K562 (cell line): ENCODE data around the gene DSCAM. TPM values are rescaled to one million over a fixed set of nuclear protein-coding genes. Genes with fewer than 3 reads are reported as not detected.

Experiments used
- EGR1 ChIP-seq: fragments of 450-650 bp; conservative IDR thresholded peaks from 2 replicates; pipeline ENCODE4 v1.6.1; 2017; ENCODE audit warnings: mild to moderate bottlenecking
- FOXJ2 ChIP-seq: fragments of 200-800 bp; sonication (Bioruptor generic); IDR thresholded peaks from 2 replicates; pipeline ENCODE4 v1.6.1; 2016; ENCODE audit warnings: missing genetic modification characterization, missing compliant biosample characterization
- HDGF ChIP-seq: fragments of 450-650 bp; IDR thresholded peaks from 2 replicates; pipeline ENCODE4 v1.6.1; 2016
- HNRNPLL ChIP-seq: fragments of 200-400 bp; formaldehyde crosslinking; IDR thresholded peaks from 2 replicates; pipeline ENCODE4 v1.6.1; 2017; ENCODE audit warnings: low read length, low read depth, mild to moderate bottlenecking; ENCODE audit not compliant: poor library complexity, severe bottlenecking
- MTF1 ChIP-seq: fragments of 250-450 bp; sonication (Bioruptor Pico); IDR thresholded peaks from 2 replicates; pipeline ENCODE4 v1.9.0; 2021; ENCODE audit warnings: moderate library complexity, mild to moderate bottlenecking, inconsistent platforms, borderline replicate concordance
- NRF1 ChIP-seq, 2 experiments: fragments of 450-650 bp; IDR thresholded peaks in 1 of 2; conservative IDR thresholded peaks in 1 of 2; 2 replicates each; pipeline ENCODE4 v1.6.1; 2014; ENCODE audit warnings: mild to moderate bottlenecking in 2 of 2
- RFX1 ChIP-seq: fragments of 450-650 bp; IDR thresholded peaks from 2 replicates; pipeline ENCODE4 v1.6.1; 2016; ENCODE audit warnings: mild to moderate bottlenecking, moderate library complexity
- TEAD4 ChIP-seq, 2 experiments: sonication (generic) in 1 of 2; formaldehyde crosslinking in 1 of 2; IDR thresholded peaks; 2 replicates each; pipeline versions ENCODE4 v1.6.1 to v1.8.0; 2012 to 2022; ENCODE audit warnings: borderline replicate concordance in 1 of 2, inconsistent platforms in 1 of 2, low read length in 1 of 2, mild to moderate bottlenecking in 1 of 2, missing genetic modification reagents in 1 of 2
- ZC3H8 ChIP-seq: fragments of 450-650 bp; IDR thresholded peaks from 2 replicates; pipeline ENCODE4 v1.6.1; 2017
- polyA plus RNA-seq, 8 experiments: library from polyadenylated mRNA; depleted of rRNA in 4 of 8; stranded (reverse) in 5 of 8; unstranded in 3 of 8; fragments of >200 nt; fragmentation: Nextera tagmentation in 2 of 8; fragmentation: Illumina TruSeq in 1 of 8; extraction: Ambion mirVana in 2 of 8; extraction: Trizol in 1 of 8; gene quantifications; 2 replicates each; pipeline versions ENCODE4 v1.2.1 to v1.2.3, GENCODE V29; 2011 to 2014; ENCODE audit warnings: inconsistent platforms in 1 of 8, missing spikeins in 1 of 8
- total RNA-seq, 7 experiments: library from RNA; depleted of rRNA in 6 of 7; stranded (reverse); fragments of >200 nt in 6 of 7; fragmentation: Illumina TruSeq in 2 of 7; extraction: Trizol in 2 of 7; gene quantifications; 2 replicates each; pipeline versions ENCODE4 v1.2.1 to v1.2.3, GENCODE V29; 2011 to 2021; ENCODE audit warnings: low replicate concordance in 1 of 7
- TF ChIP-seq, protein P1 (sequence below): fragments of 250-450 bp; sonication (Bioruptor Pico); IDR thresholded peaks from 2 replicates; pipeline ENCODE4 v1.5.0; 2021; ENCODE audit warnings: mild to moderate bottlenecking, moderate library complexity

Gene DSCAM
- total and polyA plus RNA-seq, 9 of the 15 experiments (the other 6 are each of a cell fraction or from before 2014, with no cell fraction given): not detected

DNA sequence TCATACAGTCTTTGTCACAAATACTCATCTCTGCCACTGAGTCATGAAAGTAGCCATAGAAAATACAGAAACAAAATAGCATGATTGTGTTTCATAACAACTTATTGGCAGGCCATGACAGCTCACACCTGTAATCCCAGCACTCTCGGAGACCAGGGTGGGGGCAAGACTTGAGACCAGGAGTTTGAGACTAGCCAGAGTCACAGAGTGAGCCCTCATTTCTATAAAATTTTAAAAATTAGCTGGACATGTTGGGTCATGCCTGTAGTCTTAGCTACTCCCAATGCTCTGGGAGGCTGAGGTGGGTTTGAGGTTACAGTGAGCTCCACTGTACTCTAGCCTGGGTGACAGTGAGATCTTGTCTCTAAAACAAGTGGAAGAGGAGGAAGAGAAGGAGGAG, 568.6 kb downstream of the DSCAM start (continued):
- TF ChIP-seq, protein P1, sequence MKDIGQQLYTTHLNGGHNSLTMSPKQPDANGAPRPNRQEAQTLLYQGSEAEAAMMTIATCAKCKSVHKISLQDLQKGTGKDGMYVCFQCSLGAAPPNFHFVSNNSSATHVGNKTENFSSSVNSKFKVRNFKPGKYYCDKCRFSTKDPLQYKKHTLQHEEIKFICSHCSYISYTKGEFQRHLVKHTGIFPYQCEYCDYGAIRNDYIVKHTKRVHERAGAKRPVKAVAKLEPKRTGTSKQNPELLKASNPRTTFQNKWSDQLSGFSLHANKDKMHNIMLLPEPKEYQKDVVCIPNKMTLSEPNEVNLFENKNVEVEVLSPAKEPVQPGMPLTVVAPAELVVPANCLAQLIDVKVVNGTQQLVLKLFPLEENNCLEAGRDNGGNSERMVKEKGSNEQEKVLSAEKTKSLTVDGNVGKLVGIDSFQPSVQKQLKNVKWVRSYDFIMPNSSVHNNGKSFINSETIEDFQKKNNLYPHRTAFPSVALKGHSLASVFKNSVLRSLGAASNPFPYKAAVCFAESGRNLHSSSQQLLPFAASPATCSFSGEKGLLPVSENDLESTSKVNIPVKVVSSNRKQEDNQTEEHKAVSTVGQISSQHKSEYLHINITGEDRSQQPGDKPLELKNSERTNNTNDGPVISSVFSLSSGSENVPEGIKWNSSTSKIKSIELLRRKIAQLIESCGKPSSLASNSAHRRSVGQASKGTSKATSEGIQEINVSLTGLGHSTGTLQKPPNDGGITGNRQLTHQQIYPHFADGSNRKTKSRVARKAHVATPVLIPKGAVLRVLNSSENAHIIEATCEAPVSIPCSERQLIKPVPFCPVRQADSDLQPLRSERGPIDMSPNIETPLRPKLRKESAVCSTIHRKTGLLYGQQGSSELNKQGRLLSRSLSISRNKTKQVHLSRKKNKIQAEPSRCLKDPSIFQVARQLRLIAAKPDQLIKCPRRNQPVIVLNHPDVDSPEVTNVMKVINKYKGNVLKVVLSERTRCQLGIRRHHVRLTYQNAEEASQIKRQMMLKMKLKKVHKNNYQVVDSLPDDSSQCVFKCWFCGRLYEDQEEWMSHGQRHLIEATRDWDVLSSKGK (CRISPR knock-in tag): no peak
- TF ChIP-seq TEAD4 (IDR thresholded peaks at IDR 0.05; ENCODE audit: low read length): no peak
- no peak for TF ChIP-seq TEAD4 (CRISPR knock-in tag; IDR thresholded peaks at IDR 0.05; ENCODE audit: borderline replicate concordance)
- TF ChIP-seq NRF1 (conservative IDR thresholded peaks at IDR 0.05 in 1 of 2, IDR thresholded peaks at IDR 0.05 in 1 of 2): no peak
- TF ChIP-seq FOXJ2: no peak
- TF ChIP-seq ZC3H8: no peak
- no peak for TF ChIP-seq EGR1
- TF ChIP-seq RFX1: no peak
- no peak for TF ChIP-seq HDGF
- no peak for TF ChIP-seq HNRNPLL
- no peak for TF ChIP-seq MTF1 (CRISPR knock-in tag)
